ENCODE results near the gene ATG5. TPM values are rescaled to one million over a fixed set of nuclear protein-coding genes. Genes with fewer than 3 reads are reported as not detected.

Gene ATG5
- total RNA-seq, 6 experiments from 2014 or later: 19.4 to 24.8 (median 21.5) TPM

DNA sequence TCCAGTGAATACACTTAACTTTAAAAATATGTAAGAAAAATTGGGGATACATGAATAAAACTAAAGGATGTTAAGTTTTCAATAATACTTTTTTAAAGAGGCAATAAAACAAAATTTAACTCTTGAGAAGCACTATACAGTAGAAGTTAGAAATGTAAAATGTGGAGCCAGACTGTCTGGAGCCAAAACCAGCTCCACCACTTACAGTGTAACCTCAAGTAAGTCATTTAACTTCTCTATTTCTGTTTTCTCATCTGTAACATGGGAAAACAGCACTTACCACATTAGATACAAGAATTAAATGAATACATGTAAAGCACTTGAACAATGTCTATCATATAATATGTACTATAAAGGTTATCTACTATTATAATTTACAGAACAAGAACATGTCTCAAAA, 6.7 kb downstream of the ATG5 start:
- no peaks in the 10 kb centered on the region for H3K27me3 Mint-ChIP-seq (ENCODE audit: insufficient read depth)
- H3K4me1 Mint-ChIP-seq (ENCODE audit: low read depth): peaks cover 31% of the 10 kb centered on the region
- no peak for DNase-seq
- H3K36me3 Mint-ChIP-seq (ENCODE audit: low read depth): no peaks in the 10 kb centered on the region; the same call in 1 of the 2 replicates
- no peak overlapping the region for H3K4me3 Mint-ChIP-seq
- TF ChIP-seq, protein P1, sequence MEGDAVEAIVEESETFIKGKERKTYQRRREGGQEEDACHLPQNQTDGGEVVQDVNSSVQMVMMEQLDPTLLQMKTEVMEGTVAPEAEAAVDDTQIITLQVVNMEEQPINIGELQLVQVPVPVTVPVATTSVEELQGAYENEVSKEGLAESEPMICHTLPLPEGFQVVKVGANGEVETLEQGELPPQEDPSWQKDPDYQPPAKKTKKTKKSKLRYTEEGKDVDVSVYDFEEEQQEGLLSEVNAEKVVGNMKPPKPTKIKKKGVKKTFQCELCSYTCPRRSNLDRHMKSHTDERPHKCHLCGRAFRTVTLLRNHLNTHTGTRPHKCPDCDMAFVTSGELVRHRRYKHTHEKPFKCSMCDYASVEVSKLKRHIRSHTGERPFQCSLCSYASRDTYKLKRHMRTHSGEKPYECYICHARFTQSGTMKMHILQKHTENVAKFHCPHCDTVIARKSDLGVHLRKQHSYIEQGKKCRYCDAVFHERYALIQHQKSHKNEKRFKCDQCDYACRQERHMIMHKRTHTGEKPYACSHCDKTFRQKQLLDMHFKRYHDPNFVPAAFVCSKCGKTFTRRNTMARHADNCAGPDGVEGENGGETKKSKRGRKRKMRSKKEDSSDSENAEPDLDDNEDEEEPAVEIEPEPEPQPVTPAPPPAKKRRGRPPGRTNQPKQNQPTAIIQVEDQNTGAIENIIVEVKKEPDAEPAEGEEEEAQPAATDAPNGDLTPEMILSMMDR (IDR thresholded peaks at IDR 0.05): no peak
- H3K9me3 Mint-ChIP-seq: no peaks in the 10 kb centered on the region
- no peak overlapping the region for H3K27ac Mint-ChIP-seq

DNA sequence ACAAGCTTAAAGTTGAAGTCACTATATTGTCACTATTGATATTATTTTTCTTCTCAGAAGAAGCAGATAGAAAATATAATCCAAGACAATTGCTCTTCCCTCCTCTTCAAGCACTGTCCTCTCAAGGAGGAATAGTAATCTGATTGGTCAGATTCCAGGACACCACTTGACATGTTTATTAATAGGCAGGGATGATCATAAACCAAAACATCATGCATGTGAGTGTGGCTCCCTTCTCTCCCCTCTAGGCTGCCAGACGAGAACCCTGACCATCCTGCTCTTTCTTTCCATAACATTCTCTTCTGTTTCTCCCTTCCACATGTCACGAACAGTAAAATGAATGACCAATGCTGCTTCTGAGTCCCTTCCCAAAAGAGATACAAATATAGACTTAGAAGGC, 7.5 kb downstream of the ATG5 start:
- Mint-ChIP-seq H3K27ac (no peak overlapping the region), H3K36me3 (ENCODE audit: low read depth) (peaks cover 4% of the 10 kb centered on the region), H3K9me3 (no peaks in the 10 kb centered on the region), H3K4me1 (ENCODE audit: low read depth) (peaks cover 27% of the 10 kb centered on the region), H3K4me3 (no peak overlapping the region), H3K27me3 (ENCODE audit: insufficient read depth) (no peaks in the 10 kb centered on the region)
- TF ChIP-seq, protein P1 (IDR thresholded peaks at IDR 0.05): no peak
- DNase-seq: no peak

DNA sequence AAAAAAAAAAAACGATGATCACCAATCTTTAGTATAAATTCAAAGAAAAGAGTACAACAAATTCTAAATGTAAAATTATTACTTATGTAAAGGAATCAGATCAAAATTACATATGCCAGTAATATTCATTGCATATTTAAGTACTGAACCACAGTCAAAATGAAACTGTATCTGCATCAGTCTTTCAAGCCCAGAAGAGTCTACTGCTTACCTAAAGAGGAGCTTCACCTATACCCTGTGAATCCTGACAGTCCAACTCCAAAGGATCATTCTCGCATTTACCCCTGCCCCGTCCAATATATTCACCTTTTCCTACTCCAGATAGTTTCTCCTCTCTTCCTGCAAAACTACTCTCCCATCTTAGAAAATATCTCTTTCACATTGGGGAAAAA, 9.2 kb downstream of the ATG5 start:
- peaks cover 12% of the 10 kb centered on the region for H3K36me3 Mint-ChIP-seq (ENCODE audit: low read depth)
- H3K4me1 Mint-ChIP-seq (ENCODE audit: low read depth): peaks cover 33% of the 10 kb centered on the region
- no peak overlapping the region for H3K27ac Mint-ChIP-seq
- H3K9me3 Mint-ChIP-seq: no peaks in the 10 kb centered on the region
- H3K4me3 Mint-ChIP-seq: no peak overlapping the region
- TF ChIP-seq, protein P1 (IDR thresholded peaks at IDR 0.05): no peak
- no peaks in the 10 kb centered on the region for H3K27me3 Mint-ChIP-seq (ENCODE audit: insufficient read depth)
- DNase-seq: no peak

DNA sequence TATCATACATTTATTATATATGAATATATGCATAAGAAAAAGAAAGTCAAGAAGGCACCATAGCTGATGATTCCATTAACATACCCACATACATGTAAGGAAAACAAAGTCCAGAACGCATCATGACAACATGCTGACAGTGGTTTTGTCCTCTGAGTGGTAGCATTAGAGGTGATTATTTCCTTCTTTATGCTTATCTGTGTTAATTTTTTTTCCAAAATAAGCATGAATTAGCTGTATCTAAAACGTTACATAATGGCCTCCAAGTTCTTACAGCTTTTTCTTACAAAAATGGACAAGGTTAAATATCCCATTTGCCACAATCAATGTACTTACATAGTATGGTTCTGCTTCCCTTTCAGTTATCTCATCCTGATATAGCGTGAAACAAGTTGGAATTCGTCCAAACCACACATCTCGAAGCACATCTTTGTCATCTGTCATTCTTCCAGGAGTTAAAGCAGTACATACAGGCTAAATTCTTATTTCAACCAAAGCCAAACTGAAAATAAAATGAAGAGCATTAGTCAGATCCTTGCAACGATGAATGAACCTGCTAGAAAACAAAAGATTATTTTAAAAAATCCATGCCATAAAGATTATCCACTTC, 9.7 kb downstream of the ATG5 start:
- H3K27ac Mint-ChIP-seq: no peak overlapping the region
- H3K4me1 Mint-ChIP-seq (ENCODE audit: low read depth): peaks cover 38% of the 10 kb centered on the region
- H3K36me3 Mint-ChIP-seq (ENCODE audit: low read depth): peaks cover 17% of the 10 kb centered on the region
- TF ChIP-seq, protein P1 (IDR thresholded peaks at IDR 0.05): no peak
- H3K4me3 Mint-ChIP-seq: no peak overlapping the region
- no peak for DNase-seq
- no peaks in the 10 kb centered on the region for H3K27me3 Mint-ChIP-seq (ENCODE audit: insufficient read depth)
- H3K9me3 Mint-ChIP-seq: no peaks in the 10 kb centered on the region

DNA sequence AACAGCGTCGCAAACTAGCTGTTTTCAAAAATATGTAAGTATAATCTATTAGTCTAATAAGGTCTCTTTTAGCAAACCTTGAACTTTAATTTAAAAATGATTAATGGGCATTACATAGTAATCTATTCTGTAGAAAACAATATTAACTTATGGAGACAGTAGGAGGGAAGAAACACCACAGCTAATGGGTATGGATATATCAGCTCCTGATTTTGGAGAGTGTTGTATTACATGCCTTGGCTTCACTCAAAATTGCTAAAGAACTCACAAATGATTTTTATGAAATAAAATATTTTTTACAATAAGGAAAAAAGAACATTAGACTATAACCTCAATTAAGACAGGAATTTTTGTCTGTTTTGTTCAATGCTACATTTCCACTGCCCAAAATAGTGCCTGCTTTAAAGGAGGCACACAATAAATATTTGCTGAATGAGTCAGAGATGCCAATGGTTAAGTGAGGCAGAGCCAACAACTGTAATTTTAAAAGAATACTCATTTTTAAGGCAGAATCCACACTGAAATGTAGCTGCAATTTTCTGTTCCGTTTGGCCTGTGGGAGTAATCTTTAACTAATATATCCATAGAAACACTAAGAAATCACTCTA, 15.7 kb downstream of the ATG5 start:
- peaks cover 22% of the 10 kb centered on the region for H3K36me3 Mint-ChIP-seq (ENCODE audit: low read depth)
- peaks cover 45% of the 10 kb centered on the region for H3K4me1 Mint-ChIP-seq (ENCODE audit: low read depth)
- peak overlapping the region; percentile 38; the same call in 1 of the 2 replicates for H3K27ac Mint-ChIP-seq
- peak; percentile 64 for DNase-seq
- peak overlapping the region; percentile 68 for H3K4me3 Mint-ChIP-seq
- H3K27me3 Mint-ChIP-seq (ENCODE audit: insufficient read depth): no peaks in the 10 kb centered on the region
- TF ChIP-seq, protein P1 (IDR thresholded peaks at IDR 0.05): no peak
- H3K9me3 Mint-ChIP-seq: no peaks in the 10 kb centered on the region

Data from HFFc6 (cell line).